HAP-1 (cell line): ENCODE results near the gene GTF3C2.
A peak's percentile ranks its signal among the peaks of the same experiment; 100 is the strongest.

ENCODE experiments used
- DNase-seq, 2 experiments: peaks; one replicate each; pipeline ENCODE4 v3.0.0-alpha.2; 2016 to 2020; ENCODE audit warnings: low spot score in 2 of 2
- H3K27me3 ChIP-seq: fragments of 250-450 bp; sonication (Bioruptor Pico); 2 replicates; pipeline ENCODE4 v1.5.1; 2020; ENCODE audit warnings: low read depth, mild to moderate bottlenecking, moderate library complexity
- H3K36me3 ChIP-seq: fragments of 250-450 bp; sonication (Bioruptor Pico); replicated peaks from 2 replicates; pipeline ENCODE4 v1.5.1; 2020; ENCODE audit warnings: mild to moderate bottlenecking
- H3K4me1 ChIP-seq: fragments of 250-450 bp; sonication (Bioruptor Pico); 2 replicates; pipeline ENCODE4 v1.5.1; 2020; ENCODE audit warnings: mild to moderate bottlenecking
- H3K4me3 ChIP-seq: fragments of 250-450 bp; sonication (Bioruptor Pico); 2 replicates; pipeline ENCODE4 v1.5.1; 2020; ENCODE audit warnings: mild to moderate bottlenecking, moderate library complexity
- H3K9me3 ChIP-seq: fragments of 250-450 bp; sonication (Bioruptor Pico); 2 replicates; pipeline ENCODE4 v1.5.1; 2020; ENCODE audit warnings: mild to moderate bottlenecking, moderate library complexity
- in situ Hi-C: fragments of 300-500 bp; cut with MboI; formaldehyde crosslinking; loops from 3 replicates; pipeline ENCODE4 v1.14.3; 2020; ENCODE audit warnings: low sequenced_read_pairs, inconsistent platforms, mixed read lengths

GTF3C2 gene, protein sequence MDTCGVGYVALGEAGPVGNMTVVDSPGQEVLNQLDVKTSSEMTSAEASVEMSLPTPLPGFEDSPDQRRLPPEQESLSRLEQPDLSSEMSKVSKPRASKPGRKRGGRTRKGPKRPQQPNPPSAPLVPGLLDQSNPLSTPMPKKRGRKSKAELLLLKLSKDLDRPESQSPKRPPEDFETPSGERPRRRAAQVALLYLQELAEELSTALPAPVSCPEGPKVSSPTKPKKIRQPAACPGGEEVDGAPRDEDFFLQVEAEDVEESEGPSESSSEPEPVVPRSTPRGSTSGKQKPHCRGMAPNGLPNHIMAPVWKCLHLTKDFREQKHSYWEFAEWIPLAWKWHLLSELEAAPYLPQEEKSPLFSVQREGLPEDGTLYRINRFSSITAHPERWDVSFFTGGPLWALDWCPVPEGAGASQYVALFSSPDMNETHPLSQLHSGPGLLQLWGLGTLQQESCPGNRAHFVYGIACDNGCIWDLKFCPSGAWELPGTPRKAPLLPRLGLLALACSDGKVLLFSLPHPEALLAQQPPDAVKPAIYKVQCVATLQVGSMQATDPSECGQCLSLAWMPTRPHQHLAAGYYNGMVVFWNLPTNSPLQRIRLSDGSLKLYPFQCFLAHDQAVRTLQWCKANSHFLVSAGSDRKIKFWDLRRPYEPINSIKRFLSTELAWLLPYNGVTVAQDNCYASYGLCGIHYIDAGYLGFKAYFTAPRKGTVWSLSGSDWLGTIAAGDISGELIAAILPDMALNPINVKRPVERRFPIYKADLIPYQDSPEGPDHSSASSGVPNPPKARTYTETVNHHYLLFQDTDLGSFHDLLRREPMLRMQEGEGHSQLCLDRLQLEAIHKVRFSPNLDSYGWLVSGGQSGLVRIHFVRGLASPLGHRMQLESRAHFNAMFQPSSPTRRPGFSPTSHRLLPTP

DNA sequence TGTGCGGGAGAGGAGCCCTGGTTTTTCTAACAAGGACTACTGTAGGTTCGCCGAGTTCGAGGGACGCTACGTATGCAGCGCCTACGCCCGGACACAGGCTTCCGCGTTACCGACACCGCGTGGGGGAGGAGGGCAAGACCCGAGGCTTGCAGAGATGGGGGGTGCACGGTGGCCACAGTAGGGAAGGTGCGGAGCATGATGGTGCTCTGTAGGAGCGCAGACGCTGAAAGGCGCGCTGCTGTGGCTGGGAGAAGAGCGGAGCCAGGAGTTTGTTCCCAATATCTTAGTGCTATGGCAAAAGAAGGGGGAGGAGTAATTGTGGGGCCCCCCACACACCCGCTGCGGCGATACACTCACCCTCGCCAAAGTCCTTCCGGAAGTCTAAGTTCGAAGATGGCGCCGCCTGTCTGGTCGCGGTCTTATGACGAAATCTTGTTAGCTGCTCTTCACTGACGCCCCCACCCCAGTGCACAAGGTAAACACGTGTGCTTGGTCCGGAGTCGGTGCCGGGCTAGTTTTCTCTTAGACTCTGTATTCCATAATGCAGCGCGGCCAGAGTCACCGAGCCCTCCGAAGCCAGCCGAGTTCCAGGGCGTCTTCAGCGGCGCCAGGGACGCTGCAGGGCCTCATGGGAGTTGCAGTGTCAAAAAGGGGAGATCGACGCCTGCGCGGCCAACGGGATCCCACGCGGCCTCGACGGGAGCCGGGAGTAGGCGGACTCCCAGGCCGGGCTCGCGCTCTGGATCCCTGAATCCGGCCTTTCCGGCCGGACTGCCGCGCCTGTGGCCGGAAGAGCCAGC lies at the start of gene GTF3C2:
Gene GTF3C2, minus strand, starts transcription at position 383 of the 800 bp plus-strand sequence. CDS start 13,210 bp downstream, outside the sequence.
- no peaks in the 10 kb centered on the region for H3K27me3 ChIP-seq
- DNase-seq = peak; percentile 97 to 98
- H3K4me1 ChIP-seq = peaks cover 17% of the 10 kb centered on the region
- H3K36me3 ChIP-seq = 0 out of 2 replicates have a peak, but pooled peaks cover 9% of the 10 kb centered on the region
- H3K9me3 ChIP-seq = no peaks in the 10 kb centered on the region
- peak within 1 kb of the TSS; percentile 96 for H3K4me3 ChIP-seq
- in situ Hi-C loops = no loop called here

DNA sequence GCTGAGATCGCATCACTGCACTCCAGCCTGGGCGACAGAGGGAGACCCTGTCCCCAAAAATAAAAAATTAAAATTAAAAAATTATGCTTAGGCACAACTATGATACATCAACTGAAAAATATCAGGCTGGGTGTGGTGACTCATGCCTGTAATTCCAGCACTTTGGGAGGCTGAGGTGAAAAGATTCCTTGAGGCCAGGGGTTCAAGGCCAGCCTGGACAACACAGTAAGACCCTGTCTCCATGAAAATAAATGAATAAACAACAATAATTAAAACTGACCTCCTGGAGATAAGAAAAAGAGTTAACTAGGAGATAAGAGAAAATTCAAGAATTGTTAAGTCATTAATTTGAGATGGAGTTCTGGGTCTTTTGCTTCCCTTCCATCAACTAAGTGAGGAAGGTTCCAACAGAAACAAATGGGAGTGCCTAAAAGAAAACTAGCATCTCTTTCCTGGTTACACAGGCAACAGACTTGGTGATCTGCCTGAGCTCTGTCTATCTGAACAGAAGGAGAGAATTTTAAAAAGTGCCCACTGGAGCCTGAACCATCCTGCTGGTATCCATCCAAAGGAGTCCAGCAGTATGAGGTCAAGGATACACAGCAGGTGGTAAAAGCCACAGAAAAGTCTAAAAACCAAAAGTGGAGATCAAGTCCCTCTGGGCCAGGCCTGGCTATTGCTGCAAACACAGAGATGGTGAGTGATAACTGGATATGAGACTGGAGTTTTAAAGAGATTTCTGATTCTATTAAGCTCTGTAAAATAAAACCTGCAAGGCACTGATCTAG lies 44.0 kb upstream of the GTF3C2 start:
- H3K4me3 ChIP-seq = no peak overlapping the region
- in situ Hi-C loops = no loop called here
- peaks cover 24% of the 10 kb centered on the region for H3K36me3 ChIP-seq
- H3K9me3 ChIP-seq = no peaks in the 10 kb centered on the region
- H3K27me3 ChIP-seq = no peaks in the 10 kb centered on the region
- H3K4me1 ChIP-seq = peaks cover 3% of the 10 kb centered on the region
- DNase-seq = no peak

DNA sequence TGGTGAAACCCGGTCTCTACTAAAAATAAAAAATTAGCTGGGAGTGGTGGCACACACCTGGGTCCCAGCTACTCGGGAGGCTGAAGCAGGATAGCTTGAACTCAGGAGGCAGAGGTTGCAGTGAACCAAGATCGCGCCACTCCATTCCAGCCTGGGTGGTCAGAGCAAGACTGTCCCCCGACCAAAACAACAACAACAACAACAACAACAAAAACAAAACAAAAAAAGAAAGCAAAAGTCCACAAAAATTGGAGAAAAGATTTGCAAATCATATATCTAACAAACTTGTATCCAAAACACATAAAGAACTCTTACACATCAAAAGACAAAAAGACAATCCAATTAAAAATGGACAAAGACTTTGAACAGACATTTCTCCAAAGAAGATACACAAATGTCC lies 42.4 kb upstream of the GTF3C2 start:
- Histone ChIP-seq H3K36me3 (peaks cover 17% of the 10 kb centered on the region), H3K4me3 (no peak overlapping the region), H3K4me1 (peaks cover 2% of the 10 kb centered on the region), H3K27me3 (no peaks in the 10 kb centered on the region), H3K9me3 (no peaks in the 10 kb centered on the region)
- in situ Hi-C loops = no loop called here
- DNase-seq = no peak

DNA sequence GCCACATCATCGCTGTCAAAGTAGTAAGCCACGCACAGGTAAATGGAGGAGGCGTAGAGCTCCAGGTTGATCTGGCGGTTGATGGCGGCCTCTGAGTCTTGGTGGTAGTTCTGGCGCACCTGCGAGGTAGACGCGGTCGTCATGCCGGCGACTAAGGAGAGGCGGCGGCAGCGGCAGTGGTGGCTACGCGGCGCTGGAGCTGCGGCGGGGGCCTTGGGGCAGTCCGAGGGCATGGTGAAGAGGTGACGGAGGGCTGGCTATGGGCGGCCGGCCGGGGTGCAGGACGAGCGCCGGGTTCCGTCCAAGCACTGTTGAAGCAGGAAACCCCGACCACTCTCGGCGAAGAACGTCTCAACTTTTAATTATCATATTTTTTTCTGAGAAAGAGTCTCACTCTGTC lies 36.7 kb upstream of the GTF3C2 start:
- Histone ChIP-seq H3K27me3 (no peaks in the 10 kb centered on the region), H3K36me3 (peaks cover 25% of the 10 kb centered on the region), H3K4me1 (no peaks in the 10 kb centered on the region; the same call in none of the 2 replicates), H3K9me3 (no peaks in the 10 kb centered on the region), H3K4me3 (no peak overlapping the region)
- no peak for DNase-seq
- in situ Hi-C loops = no loop called here

DNA sequence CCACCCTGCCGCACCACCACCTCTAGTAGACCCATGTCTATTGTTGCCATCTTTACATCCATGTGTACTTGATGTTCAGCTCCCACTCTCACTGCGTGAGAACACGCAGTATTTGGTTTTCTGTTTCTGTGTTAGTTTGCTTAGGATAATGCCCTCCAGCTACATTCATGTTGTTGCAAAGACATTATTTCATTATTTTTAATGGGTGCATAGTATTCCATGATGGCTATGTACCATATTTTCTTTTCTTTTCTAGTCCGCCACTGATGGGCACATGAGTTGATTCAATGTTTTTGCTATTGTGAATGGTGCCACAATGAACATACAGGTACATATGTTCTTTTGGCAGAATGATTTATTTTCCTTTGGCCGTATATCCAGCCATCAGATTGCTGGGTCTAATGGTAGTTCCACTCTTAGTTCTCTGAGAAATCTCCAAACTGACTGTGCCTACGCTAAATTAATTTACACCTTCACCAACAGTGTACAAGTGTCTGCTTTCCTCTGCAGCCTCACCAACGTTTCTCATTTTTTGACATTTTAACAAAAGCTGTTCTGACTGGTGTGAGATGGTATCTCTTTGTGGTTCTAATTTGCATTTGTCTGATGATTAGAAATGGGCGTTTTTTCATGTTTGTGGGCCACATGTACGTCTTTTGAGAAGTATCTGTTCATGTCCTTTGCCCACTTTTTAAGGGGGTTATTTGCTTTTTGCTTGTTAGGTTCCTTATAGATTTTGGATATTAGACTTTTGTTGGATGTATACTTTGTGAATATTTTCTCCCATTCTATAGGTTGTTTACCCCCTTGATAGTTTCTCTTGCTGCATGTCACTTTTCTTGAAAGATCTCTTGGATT lies 34.5 kb upstream of the GTF3C2 start:
- no peaks in the 10 kb centered on the region for H3K9me3 ChIP-seq
- H3K4me3 ChIP-seq = no peak overlapping the region
- H3K36me3 ChIP-seq = peaks cover 26% of the 10 kb centered on the region
- H3K27me3 ChIP-seq = no peaks in the 10 kb centered on the region
- H3K4me1 ChIP-seq = no peaks in the 10 kb centered on the region
- in situ Hi-C loops = no loop called here
- no peak for DNase-seq

DNA sequence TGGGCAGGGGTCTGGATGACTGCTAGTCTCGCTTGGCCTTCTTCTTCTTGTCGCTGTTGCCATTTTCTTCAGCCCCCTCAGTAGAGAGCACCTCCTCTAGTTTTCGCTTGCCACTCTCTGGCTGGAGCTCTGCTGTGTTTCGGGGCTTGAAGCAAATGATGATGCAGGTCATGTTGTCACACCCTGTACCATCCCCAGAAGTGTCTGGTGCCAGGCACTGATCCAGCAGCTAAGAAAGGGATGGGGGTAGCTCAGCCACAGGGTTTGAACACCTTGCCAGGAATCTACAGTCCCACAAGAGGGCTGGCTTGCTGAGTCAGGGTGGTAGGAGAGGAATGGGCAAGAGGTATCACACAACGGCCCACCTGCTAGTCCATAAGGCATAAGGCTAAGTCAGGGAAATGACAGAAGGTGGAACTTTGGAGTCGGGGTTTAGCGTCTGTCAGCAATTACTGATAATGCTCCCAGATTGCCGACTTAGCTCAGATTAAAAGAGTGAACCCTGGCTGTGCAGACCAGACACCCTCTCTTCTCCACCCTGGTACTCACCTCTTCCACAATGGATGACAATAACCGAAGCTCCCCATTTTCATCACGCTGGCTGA lies 25.1 kb upstream of the GTF3C2 start:
- Histone ChIP-seq H3K4me3 (no peak overlapping the region), H3K27me3 (no peaks in the 10 kb centered on the region), H3K4me1 (peaks cover 15% of the 10 kb centered on the region), H3K9me3 (no peaks in the 10 kb centered on the region), H3K36me3 (peaks cover 76% of the 10 kb centered on the region)
- in situ Hi-C loops = no loop called here
- DNase-seq = no peak

DNA sequence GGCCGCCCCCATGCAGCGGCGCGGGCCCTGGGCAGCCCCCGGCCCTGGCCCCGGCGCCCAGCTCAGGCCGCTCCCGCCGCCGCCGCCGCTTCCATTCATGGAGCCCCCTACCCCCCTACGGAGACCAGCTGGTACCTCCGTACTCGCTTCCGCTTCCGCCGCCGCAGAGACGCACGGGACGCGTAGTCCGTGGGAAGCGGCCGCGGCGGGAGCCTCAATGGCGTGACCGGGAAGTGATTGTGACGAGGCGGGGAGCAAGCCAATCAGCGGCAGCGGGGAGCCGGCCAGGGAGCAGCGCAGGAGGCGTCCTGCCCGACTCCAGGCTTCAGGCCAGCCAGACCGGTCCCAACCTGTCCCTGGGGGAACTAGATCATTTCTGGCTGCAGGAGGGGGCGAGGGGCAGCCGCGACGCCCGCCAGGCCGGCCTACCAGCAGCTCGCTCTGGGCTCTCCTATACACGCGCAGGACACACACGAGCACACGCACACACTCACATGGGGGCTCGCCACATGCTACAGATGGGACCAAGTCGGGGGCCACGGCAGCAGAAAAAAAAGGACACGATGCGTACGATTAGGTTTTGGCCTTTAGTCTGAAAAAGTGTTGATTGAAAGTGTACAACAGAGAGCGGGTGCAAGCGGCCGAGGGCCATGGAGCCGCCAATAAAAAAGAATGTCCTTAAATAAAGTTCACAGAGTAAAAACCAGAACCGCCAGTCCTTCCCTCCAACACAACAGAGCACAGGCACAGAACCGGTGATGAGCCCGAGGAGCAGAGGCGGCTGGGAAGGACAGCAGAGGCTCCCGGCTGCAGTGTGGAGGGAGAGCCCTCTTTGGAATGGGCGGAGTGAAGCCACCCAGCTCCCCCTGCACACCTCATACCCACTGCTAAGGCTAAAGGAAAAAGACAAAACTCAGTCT lies 24.3 kb upstream of the GTF3C2 start, which contains the start of gene ZNF513:
Gene ZNF513, minus strand, starts transcription at position 109 of the 920 bp plus-strand sequence. CDS start 208 bp downstream, outside the sequence.
- peaks cover 78% of the 10 kb centered on the region for H3K36me3 ChIP-seq
- DNase-seq = peak; percentile 89 to 96
- H3K27me3 ChIP-seq = no peaks in the 10 kb centered on the region
- in situ Hi-C loops = no loop called here
- H3K4me1 ChIP-seq = peaks cover 15% of the 10 kb centered on the region
- H3K9me3 ChIP-seq = no peaks in the 10 kb centered on the region
- peak within 1 kb of the TSS; percentile 48 for H3K4me3 ChIP-seq

DNA sequence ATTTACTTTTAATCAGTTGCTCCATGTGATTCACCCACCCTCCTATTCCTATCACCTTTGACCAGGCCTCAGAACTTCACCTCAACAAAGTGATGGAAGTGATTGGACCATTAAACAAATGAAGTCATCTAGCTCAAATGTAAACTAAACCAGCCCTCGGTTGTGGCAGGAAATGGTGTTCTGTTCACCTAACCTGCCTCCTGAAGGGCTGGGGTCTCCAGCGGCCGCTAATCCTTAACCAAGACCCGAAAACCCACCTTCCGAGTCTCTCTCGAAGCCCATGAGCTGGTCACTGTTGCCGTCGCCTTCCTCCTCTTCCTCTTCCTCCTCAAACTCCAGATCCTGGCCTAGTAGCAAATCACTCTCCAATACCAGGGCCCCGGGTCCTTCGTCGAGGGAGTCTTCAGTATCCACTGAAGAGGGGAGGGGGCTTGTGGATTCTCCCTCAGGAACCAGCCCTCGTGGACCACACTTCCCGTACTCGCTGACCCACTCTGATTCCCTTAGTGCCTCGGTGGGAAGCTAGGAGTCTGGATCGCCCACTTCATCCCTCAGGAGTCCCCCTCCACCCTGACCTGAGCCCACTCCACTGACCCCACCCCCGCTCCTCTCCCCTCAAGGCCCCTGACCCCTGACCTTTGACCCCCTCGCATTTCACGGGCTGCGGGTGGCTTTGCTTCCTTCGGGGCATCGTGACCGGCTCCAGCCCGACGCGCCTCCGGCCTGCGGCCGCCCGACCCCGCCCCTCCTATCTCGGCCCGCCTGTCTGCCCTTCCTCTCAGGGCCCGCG lies 23.5 kb upstream of the GTF3C2 start:
- peaks cover 15% of the 10 kb centered on the region for H3K4me1 ChIP-seq
- no peak for DNase-seq
- no peaks in the 10 kb centered on the region for H3K9me3 ChIP-seq
- H3K27me3 ChIP-seq = no peaks in the 10 kb centered on the region
- peak overlapping the region; percentile 48 for H3K4me3 ChIP-seq
- in situ Hi-C loops = no loop called here
- H3K36me3 ChIP-seq = peaks cover 78% of the 10 kb centered on the region

DNA sequence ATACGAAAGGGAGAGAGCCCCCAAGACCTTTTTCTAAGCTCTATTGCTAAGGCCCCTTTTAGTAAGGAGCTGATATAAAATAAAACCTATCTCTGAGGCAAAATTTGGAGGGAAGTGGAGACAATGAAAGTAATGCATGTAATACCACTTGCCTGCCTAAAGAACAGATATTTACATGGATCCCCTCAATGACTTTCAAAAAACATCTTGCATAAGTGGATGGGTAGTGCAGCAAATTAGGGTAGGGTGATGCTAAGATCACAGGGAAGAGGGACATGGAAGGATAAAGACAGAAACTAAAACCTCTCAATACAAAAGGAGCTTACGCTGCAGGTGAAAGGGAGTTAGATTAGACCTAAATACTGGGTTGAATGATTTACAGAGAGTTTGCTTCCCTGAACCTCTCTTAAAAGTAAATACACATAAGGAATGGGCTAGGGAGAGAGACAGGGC lies 22.8 kb upstream of the GTF3C2 start:
- peak in 1 of 2 experiments; percentile 19 for DNase-seq
- Histone ChIP-seq H3K27me3 (no peaks in the 10 kb centered on the region), H3K9me3 (no peaks in the 10 kb centered on the region), H3K4me1 (peaks cover 15% of the 10 kb centered on the region), H3K36me3 (peaks cover 78% of the 10 kb centered on the region), H3K4me3 (peak overlapping the region; percentile 48)
- in situ Hi-C loops = no loop called here

DNA sequence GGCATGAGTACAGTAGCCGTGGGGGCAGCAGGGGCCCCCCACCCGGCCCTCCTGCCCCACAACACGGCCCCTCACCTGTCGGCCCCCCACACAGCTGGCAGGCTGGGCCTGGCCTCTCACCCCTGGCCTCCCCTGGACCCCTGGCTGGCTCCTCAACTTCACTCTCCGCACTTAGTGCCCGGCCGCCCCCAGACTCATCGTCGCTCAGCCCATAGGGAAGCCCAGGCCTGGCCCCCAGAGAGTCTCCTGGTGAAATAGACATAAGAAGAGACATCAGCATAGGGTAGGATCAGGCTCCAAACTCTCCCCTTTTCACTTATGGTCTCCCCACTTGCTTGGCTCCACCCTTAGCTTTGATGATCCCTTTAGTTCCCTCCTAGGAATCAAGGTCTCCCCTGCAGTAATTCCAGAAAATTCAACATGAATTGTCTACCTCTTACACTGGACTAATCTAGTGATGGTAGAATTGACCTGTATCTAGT lies 22.3 kb upstream of the GTF3C2 start:
- DNase-seq = no peak
- Histone ChIP-seq H3K9me3 (no peaks in the 10 kb centered on the region), H3K4me1 (peaks cover 15% of the 10 kb centered on the region), H3K27me3 (no peaks in the 10 kb centered on the region), H3K36me3 (peaks cover 76% of the 10 kb centered on the region), H3K4me3 (peak overlapping the region; percentile 48; the same call in 1 of the 2 replicates)
- in situ Hi-C loops = no loop called here
